T follicular helper cell (primary cell): ENCODE measurements around the gene PMEPA1.

Experiments
- DNase-seq: peaks from one replicate; pipeline ENCODE4 v3.0.0-alpha.2; 2020; ENCODE audit warnings: low read depth

PMEPA1 gene

DNA sequence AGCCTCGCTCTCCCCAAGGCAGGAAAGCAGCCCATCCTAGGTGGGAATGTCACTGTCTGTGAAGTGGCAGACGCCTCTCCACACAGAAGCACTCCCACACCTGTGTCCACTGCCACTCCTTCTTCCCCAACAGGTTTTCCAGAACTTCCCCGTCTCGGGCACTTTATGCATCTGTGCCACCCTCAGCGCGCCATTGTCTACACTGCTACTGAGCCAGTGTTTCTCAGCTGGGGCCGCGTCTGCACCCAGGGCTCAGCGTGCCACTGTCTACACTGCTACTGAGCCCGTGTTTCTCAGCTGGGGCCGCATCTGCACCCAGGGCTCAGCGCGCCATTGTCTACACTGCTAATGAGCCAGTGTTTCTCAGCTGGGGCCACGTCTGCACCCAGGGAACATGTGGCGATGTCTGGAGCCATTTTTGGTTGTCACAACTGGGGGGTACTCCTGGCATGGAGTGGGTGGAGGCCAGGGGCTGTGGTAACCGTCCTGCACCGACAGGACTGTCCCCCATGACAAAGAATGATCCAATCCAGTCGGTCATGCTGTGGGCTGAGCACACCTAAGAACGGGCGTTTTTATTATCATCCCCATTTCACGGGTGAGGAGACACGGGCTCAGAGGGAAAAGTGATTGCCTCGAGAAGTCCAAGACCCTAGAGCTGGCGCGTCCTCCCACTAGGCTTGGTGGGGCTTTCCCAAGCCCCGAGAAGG, 47.9 kb downstream of the PMEPA1 start:
- no peak for DNase-seq

DNA sequence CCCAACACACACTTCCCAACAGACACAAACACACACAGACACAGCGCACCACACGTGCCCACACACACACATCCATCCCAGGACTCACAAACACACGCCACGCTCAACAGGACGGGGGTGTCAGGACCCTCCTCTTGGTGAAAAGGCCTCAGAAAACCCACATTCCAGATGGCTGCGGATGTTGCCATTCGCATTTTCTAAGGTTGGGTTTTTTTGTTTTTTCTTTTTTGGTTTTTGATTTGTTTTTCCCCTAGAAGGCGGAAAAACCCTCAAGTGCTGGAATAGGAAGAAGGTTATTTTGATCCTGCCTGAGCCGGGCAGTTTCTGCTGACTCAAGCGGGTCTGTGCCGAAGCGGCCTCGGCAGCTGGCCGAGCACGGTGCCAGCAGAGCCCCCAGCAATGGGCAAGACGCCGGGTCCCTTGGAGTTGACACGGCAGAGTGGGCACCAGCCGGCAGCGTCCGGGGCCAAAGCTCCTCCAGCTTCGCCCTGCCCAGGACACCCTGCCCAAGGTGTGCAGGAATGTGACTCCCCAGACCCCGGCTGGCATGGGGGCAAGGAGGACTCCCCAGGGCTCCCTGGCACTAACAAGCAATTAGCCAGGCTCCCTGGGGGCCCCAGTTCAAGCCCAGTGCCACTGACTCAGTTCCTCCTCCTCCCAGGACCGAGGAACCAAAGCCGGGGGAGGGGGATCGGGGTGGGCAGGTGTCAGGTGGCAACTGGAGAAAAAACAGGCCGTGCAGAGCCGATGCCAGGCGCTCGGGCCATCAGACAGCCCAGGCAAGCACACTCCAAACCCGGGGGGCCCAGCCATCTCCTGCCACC, 48.7 kb downstream of the PMEPA1 start:
- DNase-seq: no peak

GRCh38 chr20:57660181-57660921, 49.5 kb downstream of the PMEPA1 start:
- no peak for DNase-seq

DNA sequence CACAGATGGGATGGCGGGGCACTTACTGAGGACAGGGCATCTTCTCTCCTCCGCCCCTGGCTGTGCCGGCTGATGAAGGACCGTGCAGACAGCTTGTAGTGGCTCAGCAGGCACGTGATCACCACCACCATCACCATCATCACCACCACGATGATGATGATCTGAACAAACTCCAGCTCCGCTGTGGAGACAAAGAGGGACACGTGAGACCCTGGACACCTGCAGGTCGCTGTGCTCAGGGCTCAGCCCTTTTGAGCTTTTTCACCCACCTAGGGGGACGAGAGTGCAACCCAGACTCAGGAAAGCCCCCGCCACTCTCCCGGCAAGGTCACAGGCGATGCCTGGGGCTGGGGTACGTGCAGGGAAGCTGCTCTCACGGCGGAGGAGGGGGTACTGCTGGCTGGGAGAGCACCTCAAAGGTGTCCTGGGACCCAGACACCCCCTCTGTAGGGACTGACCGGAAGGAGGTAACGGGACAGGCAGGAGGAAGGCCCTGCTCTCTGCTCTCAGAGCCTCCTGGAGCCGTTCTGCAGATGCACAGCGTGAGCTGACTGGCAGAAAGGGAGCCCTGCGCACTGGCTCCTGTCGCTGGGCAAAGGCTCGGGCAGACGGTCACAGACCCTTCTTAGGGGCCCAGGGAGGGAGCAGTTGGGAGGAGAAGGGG, 50.2 kb downstream of the PMEPA1 start:
- DNase-seq: no peak

DNA sequence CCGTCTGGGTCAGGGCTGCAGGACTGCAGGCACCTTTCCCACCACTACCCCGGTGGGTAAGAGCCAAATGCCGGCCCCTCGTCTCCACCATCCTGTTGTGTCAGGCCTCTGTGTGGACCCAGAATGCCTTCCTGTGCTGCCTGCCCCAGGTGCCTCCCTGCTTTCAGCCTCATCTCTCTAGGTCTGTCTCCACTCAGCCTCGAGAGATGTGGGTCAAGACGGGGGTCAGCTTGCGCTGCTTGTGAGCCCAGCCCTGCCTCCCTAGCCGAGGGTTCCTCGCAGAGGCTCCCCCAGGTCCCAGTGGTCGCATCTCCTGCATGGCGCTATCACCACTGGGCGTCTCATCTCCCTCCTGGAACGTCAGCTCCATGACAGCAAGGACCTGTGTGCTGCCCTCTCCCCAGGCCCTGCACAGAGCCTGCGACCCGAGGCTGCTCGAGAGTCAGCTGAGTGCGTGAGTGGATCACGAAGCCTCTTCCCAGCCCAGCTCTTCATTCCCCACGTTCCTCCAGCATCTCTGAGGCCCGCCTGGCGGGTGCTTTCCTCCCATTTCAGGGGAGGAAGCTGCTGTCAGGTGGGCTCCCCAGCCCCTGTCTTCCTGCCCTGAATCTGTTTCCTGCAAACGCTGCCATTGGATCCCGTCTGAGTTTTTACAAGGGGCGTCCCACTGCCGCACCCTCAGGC, 50.8 kb downstream of the PMEPA1 start:
- no peak for DNase-seq

GRCh38 chr20:57658447-57658832, 51.4 kb downstream of the PMEPA1 start:
- no peak for DNase-seq

GRCh38 chr20:57657535-57658446, 52.0 kb downstream of the PMEPA1 start:
- peak; percentile 30 for DNase-seq

DNA sequence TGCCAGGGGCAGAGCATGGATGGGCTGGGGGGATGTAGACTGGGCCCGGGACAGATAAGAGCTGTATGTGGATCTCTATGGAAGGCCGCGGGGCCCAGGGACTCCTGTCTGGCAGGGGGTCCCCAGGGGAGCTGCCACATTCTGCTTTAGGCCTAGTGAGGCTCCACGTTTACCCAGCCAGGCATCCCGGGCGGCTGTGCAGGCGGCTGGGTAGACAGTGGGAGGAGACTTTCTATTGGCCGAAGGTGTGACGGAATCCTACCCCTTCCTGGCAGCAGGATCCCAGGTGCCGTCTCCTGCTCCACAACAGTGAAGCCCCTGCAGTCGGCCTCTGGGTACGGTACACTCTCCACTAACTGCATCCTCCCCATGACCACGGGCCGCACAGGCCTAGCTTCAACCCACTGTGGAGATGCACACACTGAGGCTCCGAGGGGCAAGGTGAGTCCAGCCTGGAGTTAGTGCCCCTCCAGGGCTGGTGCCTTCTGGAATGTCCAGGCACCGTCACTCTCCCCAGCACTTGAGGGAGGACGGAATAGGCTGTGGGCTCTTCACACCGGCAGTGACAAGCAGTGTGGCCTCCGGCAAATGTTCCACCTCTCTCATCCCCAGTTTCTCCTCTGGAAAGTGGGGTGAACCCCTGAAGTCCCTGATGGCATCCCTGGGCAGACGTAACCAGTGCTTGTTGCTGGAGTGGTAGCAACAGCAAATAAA, 52.8 kb downstream of the PMEPA1 start:
- DNase-seq: no peak

GRCh38 chr20:57656252-57656820, 53.5 kb downstream of the PMEPA1 start:
- no peak for DNase-seq

DNA sequence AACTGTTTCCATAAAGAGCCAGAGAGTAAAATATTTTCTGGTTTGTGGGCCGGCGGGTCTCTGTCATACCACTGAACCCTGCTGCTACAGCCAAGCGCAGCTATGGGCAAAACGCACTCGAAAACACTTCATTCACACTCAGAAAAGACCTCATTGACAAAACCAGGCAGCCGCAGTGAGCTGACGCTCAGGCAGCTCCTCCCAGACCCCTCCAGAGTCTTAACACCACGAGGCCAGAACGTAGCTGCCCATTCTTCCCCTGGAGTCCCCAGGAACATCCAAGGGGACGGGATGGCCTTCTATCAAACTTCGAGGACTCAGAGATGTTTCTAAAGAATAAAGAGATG, 54.0 kb downstream of the PMEPA1 start:
- no peak for DNase-seq

DNA sequence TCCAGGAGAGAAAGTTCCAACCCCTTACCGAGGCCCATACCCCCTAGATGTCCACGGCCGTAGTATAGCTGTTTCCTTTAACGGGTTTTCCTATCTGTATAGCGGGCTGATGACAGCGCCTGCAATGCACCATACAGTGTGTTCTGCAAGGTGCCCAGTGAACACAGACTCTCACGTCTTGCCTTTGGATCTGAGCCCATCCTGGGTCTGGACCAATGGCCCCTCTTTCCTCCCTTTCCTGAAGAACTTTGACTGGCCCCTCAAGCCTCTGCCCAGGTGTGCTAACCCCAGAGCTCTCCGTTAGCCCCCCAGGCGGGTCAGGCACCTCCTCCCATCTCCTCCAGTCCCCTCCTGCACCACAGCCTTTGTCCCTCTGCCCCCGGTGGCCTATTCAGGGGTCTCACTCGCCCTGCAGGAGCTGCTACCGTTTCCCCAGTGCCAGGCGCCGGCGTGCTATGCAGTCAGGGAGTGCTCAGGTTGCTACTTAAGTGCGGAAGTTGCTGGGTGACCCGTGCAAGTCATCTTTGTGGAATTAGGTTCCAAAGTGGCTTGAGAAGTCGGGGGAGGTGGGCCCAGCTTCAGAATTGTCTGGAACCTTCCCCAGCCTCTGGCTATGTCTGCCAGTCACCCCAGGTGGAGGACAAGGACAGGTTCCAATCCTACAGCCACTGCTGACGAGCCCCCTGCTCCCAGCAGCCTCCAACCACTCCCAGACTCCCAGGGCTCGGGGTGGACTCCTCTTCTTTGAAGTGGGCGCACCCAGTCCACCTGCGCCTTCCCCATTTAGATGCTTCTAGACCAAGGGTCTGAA, 54.6 kb downstream of the PMEPA1 start:
- DNase-seq: no peak

DNA sequence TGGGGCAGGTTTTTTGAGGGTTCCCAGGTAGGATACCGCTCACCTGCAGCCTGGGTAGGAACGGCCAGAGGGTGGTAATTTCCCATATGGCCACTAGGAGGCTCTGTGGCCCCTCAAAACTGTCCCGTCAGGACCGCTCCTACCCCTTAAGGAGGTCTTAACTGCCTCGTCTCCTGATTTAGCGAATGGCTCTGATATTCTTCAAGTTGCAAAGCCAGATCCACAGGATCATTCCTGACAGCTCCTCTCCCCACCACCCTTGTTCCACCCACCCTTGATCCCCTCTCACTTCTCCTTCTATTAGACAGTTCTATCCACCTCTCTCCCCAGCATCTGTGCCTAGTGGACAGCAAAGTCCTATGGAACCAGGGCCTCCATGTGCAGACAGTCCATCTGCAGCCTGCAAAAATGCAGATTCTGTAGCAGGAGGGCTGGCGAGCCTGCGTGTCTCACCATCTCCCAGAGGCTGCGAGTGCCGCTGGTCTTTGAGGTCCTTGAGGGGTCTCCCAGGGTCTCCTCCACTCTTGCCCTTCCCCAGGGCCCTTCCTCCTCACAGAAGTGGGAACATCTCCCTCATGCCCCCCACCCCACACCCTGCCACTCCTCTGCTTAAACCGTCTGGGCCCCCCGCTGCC, 55.3 kb downstream of the PMEPA1 start:
- DNase-seq: peak; percentile 26

- no peak for DNase-seq
Observed at GRCh38 chr20:57653910-57654309, 55.9 kb downstream of the PMEPA1 start.

DNA sequence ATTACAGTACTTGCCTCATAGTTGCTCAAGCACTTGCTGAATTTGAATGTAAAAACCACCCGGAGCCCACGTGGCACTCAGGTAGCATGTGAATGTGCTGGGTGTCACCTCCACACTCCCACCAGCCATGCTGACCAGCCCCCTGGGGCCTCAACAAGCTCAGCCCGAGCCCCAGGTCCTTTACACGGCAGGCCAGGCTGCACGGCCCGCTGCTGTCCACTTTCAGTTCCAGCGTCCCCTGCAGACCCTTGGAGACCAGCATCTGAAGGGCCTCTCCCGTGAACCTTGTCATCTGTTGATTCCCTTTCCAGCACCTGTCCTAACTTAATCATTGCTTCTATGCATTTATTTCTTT, 56.3 kb downstream of the PMEPA1 start:
- DNase-seq: no peak

DNA sequence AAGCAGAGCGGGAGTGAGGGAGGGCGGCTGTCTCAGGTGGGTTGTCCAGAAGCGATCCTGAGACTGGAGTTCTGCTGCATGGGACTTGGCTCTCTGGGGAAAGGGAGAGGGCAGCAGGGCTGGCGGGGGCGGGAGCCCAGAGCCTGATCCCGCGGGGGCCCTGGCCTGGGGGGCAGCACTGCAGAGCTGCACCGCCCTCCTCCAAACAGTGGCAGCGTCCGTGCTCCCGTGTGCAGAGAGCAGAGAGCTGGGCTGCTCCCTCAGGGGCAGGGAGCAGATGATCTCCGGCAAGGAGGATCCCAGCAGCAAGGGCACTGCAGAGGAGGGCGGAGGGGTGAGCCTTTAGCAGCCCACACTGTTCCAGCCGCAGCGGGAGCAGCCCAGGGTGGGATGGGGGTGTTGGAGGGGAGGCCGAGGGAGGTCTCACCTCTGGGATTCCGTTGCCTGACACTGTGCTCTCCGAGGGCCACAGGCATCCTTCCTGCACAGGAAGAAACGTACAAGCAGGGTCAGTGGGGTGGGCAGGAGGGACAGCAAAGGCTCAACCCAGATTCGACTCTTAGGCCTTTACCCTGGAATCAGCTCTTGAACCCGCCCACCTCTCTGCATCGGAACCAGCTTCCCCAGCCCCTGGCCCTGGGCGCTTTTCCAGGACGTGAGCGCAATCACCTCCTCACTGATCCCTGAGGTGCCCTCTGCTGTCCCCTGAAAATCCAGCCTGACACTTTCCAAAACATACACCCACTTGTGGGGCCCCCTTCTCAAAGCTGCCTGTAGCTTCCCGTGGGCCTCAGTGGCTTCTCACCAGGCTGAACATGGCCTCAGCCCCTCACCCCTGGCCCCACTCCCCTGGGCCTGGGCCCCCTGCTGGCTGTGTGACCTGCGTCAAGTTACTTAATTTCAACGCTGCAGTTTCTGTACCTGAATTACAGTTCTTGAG, 56.9 kb downstream of the PMEPA1 start:
- no peak for DNase-seq

DNA sequence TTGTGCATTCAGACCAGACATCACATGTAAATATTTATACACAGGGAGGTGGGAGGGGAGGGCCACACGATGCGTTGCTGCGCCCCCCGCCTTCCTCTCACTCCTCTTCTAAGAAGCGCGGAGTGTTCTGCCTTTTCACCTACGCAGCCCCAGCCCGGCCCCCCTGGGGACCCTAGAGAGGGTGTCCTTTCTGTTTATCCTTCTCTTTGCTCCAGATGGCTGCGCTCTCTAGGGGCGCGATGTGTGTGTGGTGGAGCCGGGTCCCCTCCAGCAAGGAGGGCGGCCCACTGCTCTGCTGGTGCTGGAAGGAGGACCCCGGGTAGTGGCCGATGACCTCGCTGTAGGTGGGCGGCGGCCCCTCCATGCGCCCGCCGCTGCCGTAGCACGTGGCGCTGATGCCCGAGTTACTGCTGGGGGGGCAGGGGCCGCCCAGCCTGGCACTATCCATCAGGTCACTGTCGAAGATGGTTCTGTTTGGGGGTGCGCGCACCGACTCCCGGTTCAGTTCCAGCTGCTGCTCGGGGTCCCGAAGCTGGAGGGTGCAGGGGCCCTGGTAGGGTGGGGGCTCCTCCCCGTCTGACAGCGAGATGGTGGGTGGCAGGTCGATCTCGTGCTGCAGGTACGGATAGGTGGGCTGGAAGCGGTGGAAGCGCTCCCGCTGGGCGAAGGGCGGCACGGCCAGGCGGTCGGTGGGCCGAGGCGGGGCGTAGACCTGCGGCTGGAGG, 57.8 kb downstream of the PMEPA1 start:
- no peak for DNase-seq
